Tibial artery (tissue), 4 donors: ENCODE measurements around the gene PSMB8.

ENCODE experiments used
- DNase-seq, 2 donors: peaks; one replicate each; pipeline ENCODE4 v3.0.0-alpha.2; 2019
- H3K27ac ChIP-seq, 2 donors: fragments of 200-600 bp; sonication (generic) in 1 of 2; 1 replicate in 1 of 2; 2 replicates in 1 of 2; pipeline ENCODE4 v1.5.1; 2018 to 2019; ENCODE audit warnings: mild to moderate bottlenecking in 1 of 2
- H3K27me3 ChIP-seq, 2 donors: fragments of 200-600 bp; sonication (generic) in 1 of 2; one replicate each; pipeline versions ENCODE4 v1.5.1 to v1.6.0; 2016 to 2019
- H3K36me3 ChIP-seq, 3 donors: fragments of 200-600 bp; sonication (generic) in 2 of 3; one replicate each; pipeline ENCODE4 v1.5.1; 2016 to 2019; ENCODE audit warnings: mild to moderate bottlenecking in 2 of 3
- H3K4me1 ChIP-seq, 4 donors: fragments of 200-600 bp; sonication (generic) in 2 of 4; 1 replicate in 3 of 4; 2 replicates in 1 of 4; pipeline ENCODE4 v1.5.1; 2016 to 2019
- H3K4me3 ChIP-seq, 2 donors: fragments of 200-600 bp; sonication (generic) in 1 of 2; 1 replicate in 1 of 2; 2 replicates in 1 of 2; pipeline ENCODE4 v1.5.1; 2018 to 2019; ENCODE audit warnings: mild to moderate bottlenecking in 2 of 2
- H3K9me3 ChIP-seq, 3 donors: fragments of 200-600 bp; sonication (generic) in 1 of 3; one replicate each; pipeline ENCODE4 v1.5.1; 2016 to 2019
- CTCF ChIP-seq, 2 experiments: fragments of 200-600 bp in 1 of 2; fragments of 450-650 bp in 1 of 2; IDR thresholded peaks; one replicate each; pipeline ENCODE4 v1.5.1; 2017 to 2019; ENCODE audit warnings: antibody characterized with exemption in 2 of 2, mild to moderate bottlenecking in 1 of 2, moderate library complexity in 1 of 2
- intact Hi-C: fragments of 100-400 bp; cut with DNase I; formaldehyde crosslinking; loops from one replicate; pipeline ENCODE4 v1.15.0; 2023; ENCODE audit warnings: low total_unique reads

The PSMB8 gene

GRCh38 chr6:32829495-32829894 lies 14.4 kb downstream of the PSMB8 start:
- Histone ChIP-seq H3K27ac (no peak overlapping the region), H3K9me3 (no peaks in the 10 kb centered on the region), H3K4me3 (no peak overlapping the region), H3K27me3 (no peaks in the 10 kb centered on the region), H3K36me3 (peaks cover 11 to 58% (median 45%) of the 10 kb centered on the region in 3 donors), H3K4me1 (no peaks in the 10 kb centered on the region)
- no peak for TF ChIP-seq CTCF (IDR thresholded peaks at IDR 0.05)
- no peak for DNase-seq
- intact Hi-C loops = loop anchor here (5.0 kb wide), 1 partner anchor 38 kb away; no protein-coding TSS in a partner anchor

- Histone ChIP-seq H3K9me3 (no peaks in the 10 kb centered on the region), H3K4me3 (no peak overlapping the region), H3K4me1 (no peaks in the 10 kb centered on the region), H3K27ac (no peak overlapping the region), H3K36me3 (peaks cover 11 to 45% (median 39%) of the 10 kb centered on the region in 3 donors), H3K27me3 (no peaks in the 10 kb centered on the region)
- no peak for TF ChIP-seq CTCF (IDR thresholded peaks at IDR 0.05)
- intact Hi-C loops = loop anchor here (5.0 kb wide), 1 partner anchor 40 kb away; no protein-coding TSS in a partner anchor
- no peak for DNase-seq
These were observed 16.8 kb downstream of the PSMB8 start for GRCh38 chr6:32827025-32827424.

- peak; percentile 35 to 43 for TF ChIP-seq CTCF (IDR thresholded peaks at IDR 0.05)
- H3K4me3 ChIP-seq = no peak overlapping the region
- H3K36me3 ChIP-seq = peaks cover 8 to 36% (median 28%) of the 10 kb centered on the region in 3 donors
- intact Hi-C loops = loop anchor here (5.0 kb wide), 1 partner anchor 41 kb away; no protein-coding TSS in a partner anchor
- DNase-seq = no peak
- no peaks in the 10 kb centered on the region for H3K9me3 ChIP-seq
- H3K4me1 ChIP-seq = no peaks in the 10 kb centered on the region
- no peaks in the 10 kb centered on the region for H3K27me3 ChIP-seq
- no peak overlapping the region for H3K27ac ChIP-seq
These were observed 17.9 kb downstream of the PSMB8 start for GRCh38 chr6:32825966-32826365.

GRCh38 chr6:32819729-32820128 lies 24.1 kb downstream of the PSMB8 start:
- Histone ChIP-seq H3K9me3 (no peaks in the 10 kb centered on the region), H3K27ac (no peak overlapping the region), H3K27me3 (no peaks in the 10 kb centered on the region), H3K4me1 (peaks cover 0 to 4% (median 0%) of the 10 kb centered on the region in 4 donors), H3K36me3 (no peaks in the 10 kb centered on the region), H3K4me3 (no peak overlapping the region)
- intact Hi-C loops = no loop called here
- TF ChIP-seq CTCF (IDR thresholded peaks at IDR 0.05) = no peak
- no peak for DNase-seq

- intact Hi-C loops = no loop called here
- Histone ChIP-seq H3K4me3 (no peak overlapping the region), H3K9me3 (no peaks in the 10 kb centered on the region), H3K27me3 (peaks cover 0 to 2% of the 10 kb centered on the region in 2 donors), H3K4me1 (peaks cover 0 to 4% (median 0%) of the 10 kb centered on the region in 4 donors), H3K36me3 (no peaks in the 10 kb centered on the region), H3K27ac (no peak overlapping the region)
- TF ChIP-seq CTCF (IDR thresholded peaks at IDR 0.05) = no peak
- no peak for DNase-seq
These were observed 25.0 kb downstream of the PSMB8 start for GRCh38 chr6:32818867-32819266.

GRCh38 chr6:32816746-32817204 lies 27.1 kb downstream of the PSMB8 start, which contains the start of gene HLA-DOB:
TSS of gene HLA-DOB (minus strand) at chr6:32817002. CDS start at chr6:32816951, 51 bp downstream.
- intact Hi-C loops = no loop called here
- Histone ChIP-seq H3K27ac (no peak within 1 kb of the TSS), H3K36me3 (no peaks in the 10 kb centered on the region), H3K4me3 (no peak within 1 kb of the TSS), H3K9me3 (no peaks in the 10 kb centered on the region), H3K4me1 (peaks cover 0 to 4% (median 0%) of the 10 kb centered on the region in 4 donors), H3K27me3 (peaks cover 0 to 2% of the 10 kb centered on the region in 2 donors)
- no peak for TF ChIP-seq CTCF (IDR thresholded peaks at IDR 0.05)
- DNase-seq = no peak
